Upper lobe of right lung (tissue), 1 donor: ENCODE data around the gene CAPS. TPM values are rescaled to one million over a fixed set of nuclear protein-coding genes. Genes with fewer than 3 reads are reported as not detected.

Experiments
- ATAC-seq: fragments of 200-7000 bp; cut with Tn5 transposase; one replicate; pipeline ENCODE4 v1.9.1; 2020; ENCODE audit warnings: mild to moderate bottlenecking, moderate library complexity
- DNase-seq: peaks from one replicate; pipeline ENCODE4 v3.0.0-alpha.2; 2020
- H3K27ac ChIP-seq: fragments of 200-600 bp; one replicate; pipeline ENCODE4 v1.8.0; 2022
- H3K27me3 ChIP-seq: fragments of 200-600 bp; one replicate; pipeline ENCODE4 v1.8.0; 2022; ENCODE audit warnings: mild to moderate bottlenecking
- H3K36me3 ChIP-seq: fragments of 200-600 bp; one replicate; pipeline ENCODE4 v1.8.0; 2022
- H3K4me1 ChIP-seq: fragments of 200-600 bp; one replicate; pipeline ENCODE4 v1.8.0; 2022
- H3K4me3 ChIP-seq: fragments of 200-600 bp; one replicate; pipeline ENCODE4 v1.8.0; 2022; ENCODE audit warnings: mild to moderate bottlenecking
- H3K9me3 ChIP-seq: fragments of 200-600 bp; one replicate; pipeline ENCODE4 v1.8.0; 2022
- CTCF ChIP-seq: fragments of 200-600 bp; IDR thresholded peaks from one replicate; pipeline ENCODE4 v1.8.0; 2022; ENCODE audit warnings: antibody characterized with exemption
- intact Hi-C: fragments of 100-400 bp; cut with DNase I; formaldehyde crosslinking; loops from one replicate; pipeline ENCODE4 v1.11.0; 2022
- total RNA-seq: library from RNA; stranded (reverse); fragmentation: NEBNext Ultra II Directional; extraction: Animal tissue kit (Norgen Biotek cat#: 25700); gene quantifications from one replicate; pipeline ENCODE4 v1.2.1, GENCODE V29; 2021
- donor health status: DM: no; HTN: yes; CAD: no; lungs with severe emphysema.

CAPS gene
- total RNA-seq, 1 donor from 2014 or later: 12.5 TPM

- ATAC-seq (peak; percentile 9), DNase-seq (no peak)
- Histone ChIP-seq H3K4me1 (peaks cover 30% of the 10 kb centered on the region), H3K27me3 (no peaks in the 10 kb centered on the region), H3K4me3 (no peak overlapping the region), H3K27ac (peak overlapping the region; percentile 47), H3K9me3 (no peaks in the 10 kb centered on the region), H3K36me3 (peaks cover 37% of the 10 kb centered on the region)
- intact Hi-C loops: no loop called here
- TF ChIP-seq CTCF: no peak
These were observed 21.6 kb downstream of the CAPS start for GRCh38 chr19:5935473-5936291.

- H3K27ac ChIP-seq: peak overlapping the region; percentile 47
These were observed 22.2 kb downstream of the CAPS start for GRCh38 chr19:5936292-5936592.

GRCh38 chr19:5937550-5937949 is 23.5 kb downstream of the CAPS start:
- Histone ChIP-seq H3K27me3 (no peaks in the 10 kb centered on the region), H3K9me3 (no peaks in the 10 kb centered on the region), H3K36me3 (peaks cover 28% of the 10 kb centered on the region), H3K27ac (no peak overlapping the region), H3K4me3 (no peak overlapping the region), H3K4me1 (peaks cover 30% of the 10 kb centered on the region)
- ATAC-seq (no peak), DNase-seq (no peak)
- no peak for TF ChIP-seq CTCF
- intact Hi-C loops: no loop called here

More at GRCh38 chr19:5936292-5936592, 22.2 kb downstream of the CAPS start:
- no peak overlapping the region for H3K4me3 ChIP-seq
- no peak for ATAC-seq
- H3K36me3 ChIP-seq: peaks cover 37% of the 10 kb centered on the region
- intact Hi-C loops: no loop called here
- no peak for DNase-seq
- H3K27me3 ChIP-seq: no peaks in the 10 kb centered on the region
- H3K9me3 ChIP-seq: no peaks in the 10 kb centered on the region
- H3K4me1 ChIP-seq: peaks cover 30% of the 10 kb centered on the region
- TF ChIP-seq CTCF: no peak

- no peak for TF ChIP-seq CTCF
- H3K9me3 ChIP-seq: no peaks in the 10 kb centered on the region
- no peak overlapping the region for H3K4me3 ChIP-seq
- H3K4me1 ChIP-seq: peaks cover 10% of the 10 kb centered on the region
- no peak for ATAC-seq
- intact Hi-C loops: no loop called here
- H3K36me3 ChIP-seq: peaks cover 27% of the 10 kb centered on the region
- no peak for DNase-seq
- no peaks in the 10 kb centered on the region for H3K27me3 ChIP-seq
- no peak overlapping the region for H3K27ac ChIP-seq
These were observed 26.5 kb downstream of the CAPS start for GRCh38 chr19:5940260-5941208.

- H3K9me3 ChIP-seq: no peaks in the 10 kb centered on the region
- DNase-seq (no peak), ATAC-seq (no peak)
- no peak overlapping the region for H3K27ac ChIP-seq
- no peak overlapping the region for H3K4me3 ChIP-seq
- peaks cover 27% of the 10 kb centered on the region for H3K36me3 ChIP-seq
- no peak for TF ChIP-seq CTCF
- intact Hi-C loops: no loop called here
- no peaks in the 10 kb centered on the region for H3K27me3 ChIP-seq
- H3K4me1 ChIP-seq: peaks cover 3% of the 10 kb centered on the region
These were observed 27.6 kb downstream of the CAPS start for GRCh38 chr19:5941673-5942072.
